GM10266 (cell line): ENCODE results near the gene ZBTB7C.

ENCODE experiments used
- DNase-seq: peaks from one replicate; pipeline ENCODE4 v3.0.0; 2012; ENCODE audit errors: extremely low spot score
- TF ChIP-seq, protein P1 (sequence below): IDR thresholded peaks from 2 replicates; pipeline ENCODE4 v1.5.1; 2012; ENCODE audit warnings: mild to moderate bottlenecking, low read depth; ENCODE audit not compliant: control insufficient read depth, insufficient read depth; ENCODE audit errors: missing control alignments

The ZBTB7C gene

DNA sequence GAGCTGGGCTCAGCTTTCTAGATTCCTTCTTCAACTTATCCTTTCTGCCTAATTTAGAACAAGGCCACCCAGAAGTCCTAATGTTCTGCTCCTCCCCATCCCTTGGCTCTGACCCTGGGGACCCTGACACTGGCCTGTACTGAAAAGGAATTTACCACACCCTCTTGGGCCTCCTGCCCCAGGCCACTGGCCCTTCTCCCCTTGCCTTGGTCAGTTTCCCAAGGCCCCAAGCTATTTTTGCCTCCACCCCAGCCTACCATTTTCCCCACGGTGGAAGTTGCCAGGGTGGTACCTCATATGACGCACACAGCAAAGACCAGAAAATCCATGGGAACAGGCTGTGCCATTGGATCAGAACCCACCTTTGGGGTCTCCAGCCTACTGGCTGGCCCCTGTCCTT, 72.1 kb downstream of the ZBTB7C start:
- TF ChIP-seq, protein P1, sequence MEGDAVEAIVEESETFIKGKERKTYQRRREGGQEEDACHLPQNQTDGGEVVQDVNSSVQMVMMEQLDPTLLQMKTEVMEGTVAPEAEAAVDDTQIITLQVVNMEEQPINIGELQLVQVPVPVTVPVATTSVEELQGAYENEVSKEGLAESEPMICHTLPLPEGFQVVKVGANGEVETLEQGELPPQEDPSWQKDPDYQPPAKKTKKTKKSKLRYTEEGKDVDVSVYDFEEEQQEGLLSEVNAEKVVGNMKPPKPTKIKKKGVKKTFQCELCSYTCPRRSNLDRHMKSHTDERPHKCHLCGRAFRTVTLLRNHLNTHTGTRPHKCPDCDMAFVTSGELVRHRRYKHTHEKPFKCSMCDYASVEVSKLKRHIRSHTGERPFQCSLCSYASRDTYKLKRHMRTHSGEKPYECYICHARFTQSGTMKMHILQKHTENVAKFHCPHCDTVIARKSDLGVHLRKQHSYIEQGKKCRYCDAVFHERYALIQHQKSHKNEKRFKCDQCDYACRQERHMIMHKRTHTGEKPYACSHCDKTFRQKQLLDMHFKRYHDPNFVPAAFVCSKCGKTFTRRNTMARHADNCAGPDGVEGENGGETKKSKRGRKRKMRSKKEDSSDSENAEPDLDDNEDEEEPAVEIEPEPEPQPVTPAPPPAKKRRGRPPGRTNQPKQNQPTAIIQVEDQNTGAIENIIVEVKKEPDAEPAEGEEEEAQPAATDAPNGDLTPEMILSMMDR: no peak
- no peak for DNase-seq

- DNase-seq: no peak
Measured at GRCh38 chr18:48336332-48336731, 72.9 kb downstream of the ZBTB7C start.

DNA sequence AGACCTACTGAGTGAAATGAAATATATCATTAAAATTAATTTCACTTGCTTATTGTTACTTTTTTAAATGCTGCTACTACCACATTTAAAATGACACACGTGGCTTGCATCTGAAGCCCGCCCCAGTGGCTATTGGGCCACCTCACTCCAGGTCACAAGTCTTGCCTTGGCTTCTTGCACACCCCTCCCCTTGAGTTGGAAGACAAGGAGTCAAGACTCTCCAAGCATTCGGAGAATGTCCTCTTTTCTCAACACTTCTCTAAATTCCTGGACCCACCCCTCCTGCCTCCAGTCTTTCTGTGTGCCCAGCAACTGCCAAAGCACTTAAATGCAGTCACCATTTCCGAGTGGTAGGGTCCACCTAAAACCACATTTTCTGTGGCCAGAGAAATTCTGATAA, 73.4 kb downstream of the ZBTB7C start:
- DNase-seq: no peak
- TF ChIP-seq, protein P1: no peak

More at GRCh38 chr18:48336332-48336731, 72.9 kb downstream of the ZBTB7C start:
- TF ChIP-seq, protein P1: no peak

GRCh38 chr18:48334845-48335244, 74.3 kb downstream of the ZBTB7C start:
- no peak for DNase-seq
- TF ChIP-seq, protein P1: no peak

DNA sequence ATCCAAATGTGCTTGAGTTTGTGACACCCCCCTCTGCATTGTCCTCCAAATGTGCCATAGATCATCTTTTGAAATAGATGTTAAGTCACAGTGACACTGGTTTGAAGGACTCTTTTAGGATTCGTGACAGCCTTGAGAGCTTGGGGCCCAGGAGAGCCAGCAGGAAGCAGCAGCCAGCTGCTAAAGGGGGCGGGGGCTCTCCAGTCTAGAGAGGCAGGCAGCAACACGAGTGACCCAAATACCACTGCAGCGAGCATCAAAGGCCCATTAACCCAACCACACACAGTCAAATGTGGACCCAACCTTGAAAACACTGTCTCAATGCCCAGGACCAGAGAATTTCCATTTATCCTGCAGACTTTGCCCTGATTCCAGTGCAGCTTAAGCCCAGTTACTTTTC, 75.6 kb downstream of the ZBTB7C start:
- TF ChIP-seq, protein P1: no peak
- DNase-seq: no peak

GRCh38 chr18:48330016-48330991, 78.9 kb downstream of the ZBTB7C start:
- TF ChIP-seq, protein P1: no peak
- DNase-seq: no peak

DNA sequence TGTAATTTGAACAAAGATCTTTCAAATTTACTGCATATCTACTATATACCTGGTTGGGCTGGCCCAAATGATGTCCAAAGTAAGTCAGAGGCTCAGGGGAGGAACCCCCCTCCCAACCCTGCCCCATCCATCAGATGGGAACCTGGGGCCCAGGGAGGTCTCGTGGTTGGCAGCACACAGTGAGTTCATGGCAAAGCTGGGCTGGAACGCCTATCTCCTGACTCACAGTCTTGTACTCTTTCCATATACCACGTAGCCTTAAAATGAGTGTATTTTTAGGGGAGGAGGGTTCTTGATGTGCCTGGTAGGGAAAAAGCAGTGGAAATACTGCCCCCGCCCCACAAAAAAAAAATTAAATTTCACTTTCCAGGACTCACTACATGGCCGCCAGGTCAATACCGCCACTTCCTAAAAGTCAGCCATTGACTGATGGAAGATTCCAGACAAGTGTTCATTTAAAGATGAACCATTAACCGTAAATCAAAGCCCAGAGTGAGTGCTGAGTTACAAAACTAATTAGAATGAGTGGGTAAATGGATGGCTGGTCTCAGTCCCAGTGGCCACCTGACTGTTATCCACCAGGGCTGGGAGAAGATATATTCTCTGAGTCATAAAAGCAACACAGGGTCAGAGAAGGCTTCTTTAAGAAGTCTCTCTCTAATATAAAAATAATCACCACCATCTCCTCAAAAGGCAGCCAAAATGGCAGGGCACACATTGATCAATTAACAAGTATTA, 80.5 kb downstream of the ZBTB7C start:
- DNase-seq: no peak
- TF ChIP-seq, protein P1: no peak
